HepG2 (cell line): ENCODE results near the gene FAM117A. TPM values are rescaled to one million over a fixed set of nuclear protein-coding genes. Genes with fewer than 3 reads are reported as not detected.
A peak's percentile ranks its signal among the peaks of the same experiment; 100 is the strongest.

Experiments
- CBX5 ChIP-seq: sonication (generic); formaldehyde crosslinking; IDR thresholded peaks from 2 replicates; pipeline ENCODE4 v1.4.0; 2020; ENCODE audit warnings: missing genetic modification reagents, borderline replicate concordance
- KAT2B ChIP-seq: fragments of 150-350 bp; IDR thresholded peaks from 2 replicates; pipeline ENCODE4 v1.6.1; 2014; ENCODE audit warnings: low read depth, low read length, borderline replicate concordance
- NFE2L1 ChIP-seq: sonication (generic); formaldehyde crosslinking; IDR thresholded peaks from 2 replicates; pipeline ENCODE4 v1.4.0; 2020; ENCODE audit warnings: missing genetic modification reagents, mild to moderate bottlenecking, borderline replicate concordance
- REXO4 ChIP-seq: sonication (generic); formaldehyde crosslinking; IDR thresholded peaks from 2 replicates; pipeline ENCODE4 v1.8.0; 2022; ENCODE audit warnings: missing genetic modification reagents, mild to moderate bottlenecking, borderline replicate concordance
- RNF2 ChIP-seq: fragments of 450-650 bp; conservative IDR thresholded peaks from 2 replicates; pipeline ENCODE4 v1.6.1; 2016; ENCODE audit warnings: low read depth
- SMAD3 ChIP-seq: sonication (generic); formaldehyde crosslinking; IDR thresholded peaks from 2 replicates; pipeline ENCODE4 v1.4.0; 2020; ENCODE audit warnings: missing genetic modification reagents
- TOE1 ChIP-seq: sonication (generic); formaldehyde crosslinking; IDR thresholded peaks from 2 replicates; pipeline ENCODE4 v1.4.0; 2020; ENCODE audit warnings: mild to moderate bottlenecking, missing genetic modification reagents
- ZNF331 ChIP-seq: sonication (generic); formaldehyde crosslinking; IDR thresholded peaks from 2 replicates; pipeline ENCODE4 v1.4.0; 2020; ENCODE audit warnings: missing genetic modification reagents
- ZNF383 ChIP-seq: sonication (generic); formaldehyde crosslinking; IDR thresholded peaks from 2 replicates; pipeline ENCODE4 v1.4.0; 2020; ENCODE audit warnings: missing genetic modification reagents, mild to moderate bottlenecking, borderline replicate concordance
- ZNF572 ChIP-seq: sonication (generic); formaldehyde crosslinking; IDR thresholded peaks from 2 replicates; pipeline ENCODE4 v1.5.1; 2020; ENCODE audit warnings: mild to moderate bottlenecking, missing genetic modification reagents
- ZNF720 ChIP-seq: sonication (generic); formaldehyde crosslinking; IDR thresholded peaks from 2 replicates; pipeline ENCODE4 v1.4.0; 2020; ENCODE audit warnings: missing genetic modification reagents
- ZNF747 ChIP-seq: sonication (generic); formaldehyde crosslinking; IDR thresholded peaks from 2 replicates; pipeline ENCODE4 v1.8.1; 2023; ENCODE audit warnings: missing genetic modification reagents, mild to moderate bottlenecking, borderline replicate concordance
- ZNF790 ChIP-seq: sonication (generic); formaldehyde crosslinking; IDR thresholded peaks from 2 replicates; pipeline ENCODE4 v1.8.0; 2022; ENCODE audit warnings: missing genetic modification reagents, mild to moderate bottlenecking, borderline replicate concordance
- ZNF816 ChIP-seq: sonication (generic); formaldehyde crosslinking; IDR thresholded peaks from 2 replicates; pipeline ENCODE4 v1.8.0; 2022; ENCODE audit warnings: missing genetic modification reagents, mild to moderate bottlenecking, borderline replicate concordance
- polyA plus RNA-seq, 8 experiments: library from polyadenylated mRNA; depleted of rRNA in 3 of 8; stranded (reverse) in 7 of 8; unstranded in 1 of 8; fragments of >200 nt; fragmentation: Illumina TruSeq in 4 of 8; extraction: Trizol in 4 of 8; gene quantifications; 2 replicates each; pipeline versions ENCODE4 v1.2.1 to v1.2.3, GENCODE V29; 2011 to 2016; ENCODE audit warnings: low read depth in 4 of 8, missing spikeins in 1 of 8, mixed read lengths in 1 of 8; ENCODE audit not compliant: insufficient read depth in 1 of 8
- total RNA-seq, 5 experiments: library from RNA; depleted of rRNA; stranded (reverse); fragments of >200 nt; fragmentation: Illumina TruSeq; extraction: Trizol; gene quantifications; 2 replicates each; pipeline ENCODE4 v1.2.3, GENCODE V29; 2016; ENCODE audit warnings: low read depth in 1 of 5
- TF ChIP-seq, protein P1 (sequence below): sonication (generic); formaldehyde crosslinking; IDR thresholded peaks from 2 replicates; pipeline ENCODE4 v1.4.0; 2020; ENCODE audit warnings: missing genetic modification reagents
- TF ChIP-seq, protein P2 (sequence below): sonication (generic); formaldehyde crosslinking; IDR thresholded peaks from 2 replicates; pipeline ENCODE4 v1.8.0; 2023; ENCODE audit warnings: mild to moderate bottlenecking, missing genetic modification reagents
- TF ChIP-seq, protein P3 (sequence below): sonication (generic); formaldehyde crosslinking; IDR thresholded peaks from 2 replicates; pipeline ENCODE4 v1.5.0; 2020; ENCODE audit warnings: mild to moderate bottlenecking, missing genetic modification reagents
- TF ChIP-seq, protein P4 (sequence below): sonication (generic); formaldehyde crosslinking; IDR thresholded peaks from 2 replicates; pipeline ENCODE4 v1.4.0; 2020; ENCODE audit warnings: mild to moderate bottlenecking, missing genetic modification reagents
- TF ChIP-seq, protein P5 (sequence below): IDR thresholded peaks from 2 replicates; pipeline ENCODE4 v1.6.1; 2018; ENCODE audit warnings: missing genetic modification reagents
- TF ChIP-seq, protein P6 (sequence below): IDR thresholded peaks from 2 replicates; pipeline ENCODE4 v1.6.1; 2016

Gene FAM117A
- total and polyA plus RNA-seq, 2 of the 13 experiments (the other 11 are each of a cell fraction or from before 2014, with no cell fraction given): 12.1 to 19.8 TPM

DNA sequence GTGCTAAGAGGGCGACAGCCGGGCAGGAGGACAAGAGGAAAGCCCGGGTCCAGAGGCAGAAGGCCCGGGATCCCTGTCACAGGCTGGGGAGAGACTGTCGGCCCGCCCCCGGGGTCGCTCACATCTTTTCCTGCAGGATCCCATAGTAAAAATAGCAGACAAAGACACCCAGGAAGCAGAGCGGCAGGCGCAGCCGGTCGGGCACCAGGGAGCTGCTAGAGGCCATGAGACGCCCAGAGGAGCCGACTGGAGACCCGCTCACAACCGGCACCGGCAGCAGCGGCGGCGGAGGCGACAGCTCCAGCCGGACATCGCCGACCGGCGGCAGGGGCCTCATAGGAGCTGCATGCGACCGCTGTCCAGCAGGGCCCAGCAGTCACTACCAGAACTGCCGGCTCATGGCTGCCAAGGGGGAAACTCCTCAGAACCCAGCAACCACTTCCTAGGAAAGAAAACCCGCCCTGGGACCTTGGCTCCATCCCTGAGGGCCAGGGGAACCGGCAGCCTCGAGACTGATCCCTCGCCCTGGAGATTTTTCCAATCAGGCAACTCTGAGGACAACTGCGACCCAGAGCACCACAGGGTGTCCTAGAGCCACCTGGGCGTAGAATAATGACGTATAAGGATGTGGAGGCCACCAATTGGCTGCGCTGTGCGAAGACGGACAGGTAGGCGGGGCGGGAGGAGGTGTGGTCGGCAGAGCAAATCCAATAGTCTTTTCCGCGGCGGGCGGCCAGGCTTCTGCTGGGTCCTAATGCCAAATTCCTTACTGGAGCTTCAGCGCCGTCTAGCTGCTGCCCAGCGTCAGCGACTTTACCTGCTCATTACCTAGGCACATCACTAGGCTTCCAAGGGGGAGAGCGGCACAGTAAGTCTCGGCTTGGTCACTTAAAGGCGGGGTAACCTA is 56.1 kb downstream of the FAM117A start, which contains the start of gene SLC35B1 (continued):
- TF ChIP-seq ZNF747 (CRISPR knock-in tag): no peak
- TF ChIP-seq ZNF572 (CRISPR knock-in tag): no peak
- TF ChIP-seq, protein P1, sequence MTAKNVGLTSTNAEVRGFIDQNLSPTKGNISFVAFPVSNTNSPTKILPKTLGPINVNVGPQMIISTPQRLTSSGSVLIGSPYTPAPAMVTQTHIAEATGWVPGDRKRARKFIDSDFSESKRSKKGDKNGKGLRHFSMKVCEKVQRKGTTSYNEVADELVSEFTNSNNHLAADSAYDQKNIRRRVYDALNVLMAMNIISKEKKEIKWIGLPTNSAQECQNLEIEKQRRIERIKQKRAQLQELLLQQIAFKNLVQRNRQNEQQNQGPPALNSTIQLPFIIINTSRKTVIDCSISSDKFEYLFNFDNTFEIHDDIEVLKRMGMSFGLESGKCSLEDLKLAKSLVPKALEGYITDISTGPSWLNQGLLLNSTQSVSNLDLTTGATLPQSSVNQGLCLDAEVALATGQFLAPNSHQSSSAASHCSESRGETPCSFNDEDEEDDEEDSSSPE (CRISPR knock-in tag): peak; percentile 57
- no peak; the same call in 1 of the 2 replicates for TF ChIP-seq TOE1
- TF ChIP-seq, protein P2, sequence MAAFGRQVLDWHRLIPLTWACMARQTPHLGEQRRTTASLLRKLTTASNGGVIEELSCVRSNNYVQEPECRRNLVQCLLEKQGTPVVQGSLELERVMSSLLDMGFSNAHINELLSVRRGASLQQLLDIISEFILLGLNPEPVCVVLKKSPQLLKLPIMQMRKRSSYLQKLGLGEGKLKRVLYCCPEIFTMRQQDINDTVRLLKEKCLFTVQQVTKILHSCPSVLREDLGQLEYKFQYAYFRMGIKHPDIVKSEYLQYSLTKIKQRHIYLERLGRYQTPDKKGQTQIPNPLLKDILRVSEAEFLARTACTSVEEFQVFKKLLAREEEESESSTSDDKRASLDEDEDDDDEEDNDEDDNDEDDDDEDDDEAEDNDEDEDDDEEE (CRISPR knock-in tag): peak; percentile 2; the same call in 1 of the 2 replicates
- TF ChIP-seq, protein P3, sequence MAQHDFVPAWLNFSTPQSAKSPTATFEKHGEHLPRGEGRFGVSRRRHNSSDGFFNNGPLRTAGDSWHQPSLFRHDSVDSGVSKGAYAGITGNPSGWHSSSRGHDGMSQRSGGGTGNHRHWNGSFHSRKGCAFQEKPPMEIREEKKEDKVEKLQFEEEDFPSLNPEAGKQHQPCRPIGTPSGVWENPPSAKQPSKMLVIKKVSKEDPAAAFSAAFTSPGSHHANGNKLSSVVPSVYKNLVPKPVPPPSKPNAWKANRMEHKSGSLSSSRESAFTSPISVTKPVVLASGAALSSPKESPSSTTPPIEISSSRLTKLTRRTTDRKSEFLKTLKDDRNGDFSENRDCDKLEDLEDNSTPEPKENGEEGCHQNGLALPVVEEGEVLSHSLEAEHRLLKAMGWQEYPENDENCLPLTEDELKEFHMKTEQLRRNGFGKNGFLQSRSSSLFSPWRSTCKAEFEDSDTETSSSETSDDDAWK (CRISPR knock-in tag): no peak
- no peak for TF ChIP-seq NFE2L1
- TF ChIP-seq, protein P4, sequence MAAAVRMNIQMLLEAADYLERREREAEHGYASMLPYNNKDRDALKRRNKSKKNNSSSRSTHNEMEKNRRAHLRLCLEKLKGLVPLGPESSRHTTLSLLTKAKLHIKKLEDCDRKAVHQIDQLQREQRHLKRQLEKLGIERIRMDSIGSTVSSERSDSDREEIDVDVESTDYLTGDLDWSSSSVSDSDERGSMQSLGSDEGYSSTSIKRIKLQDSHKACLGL (CRISPR knock-in tag): peak; percentile 89; the same call in 1 of the 2 replicates
- peak; percentile 72; the same call in 1 of the 2 replicates for TF ChIP-seq ZNF331 (CRISPR knock-in tag)
- TF ChIP-seq SMAD3 (CRISPR knock-in tag): peak; percentile 36; the same call in 1 of the 2 replicates
- 0 out of 2 replicates have a peak, but pooled peaks have one; percentile 17 for TF ChIP-seq KAT2B
- TF ChIP-seq ZNF790 (CRISPR knock-in tag): no peak
- no peak for TF ChIP-seq REXO4
- TF ChIP-seq CBX5 (CRISPR knock-in tag): peak; percentile 85; the same call in 1 of the 2 replicates
- peak; percentile 85; the same call in 1 of the 2 replicates for TF ChIP-seq ZNF383 (CRISPR knock-in tag)
- no peak for TF ChIP-seq ZNF720 (CRISPR knock-in tag)
- TF ChIP-seq, protein P5, sequence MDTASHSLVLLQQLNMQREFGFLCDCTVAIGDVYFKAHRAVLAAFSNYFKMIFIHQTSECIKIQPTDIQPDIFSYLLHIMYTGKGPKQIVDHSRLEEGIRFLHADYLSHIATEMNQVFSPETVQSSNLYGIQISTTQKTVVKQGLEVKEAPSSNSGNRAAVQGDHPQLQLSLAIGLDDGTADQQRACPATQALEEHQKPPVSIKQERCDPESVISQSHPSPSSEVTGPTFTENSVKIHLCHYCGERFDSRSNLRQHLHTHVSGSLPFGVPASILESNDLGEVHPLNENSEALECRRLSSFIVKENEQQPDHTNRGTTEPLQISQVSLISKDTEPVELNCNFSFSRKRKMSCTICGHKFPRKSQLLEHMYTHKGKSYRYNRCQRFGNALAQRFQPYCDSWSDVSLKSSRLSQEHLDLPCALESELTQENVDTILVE (CRISPR knock-in tag): peak; percentile 86; the same call in 1 of the 2 replicates
- TF ChIP-seq, protein P6, sequence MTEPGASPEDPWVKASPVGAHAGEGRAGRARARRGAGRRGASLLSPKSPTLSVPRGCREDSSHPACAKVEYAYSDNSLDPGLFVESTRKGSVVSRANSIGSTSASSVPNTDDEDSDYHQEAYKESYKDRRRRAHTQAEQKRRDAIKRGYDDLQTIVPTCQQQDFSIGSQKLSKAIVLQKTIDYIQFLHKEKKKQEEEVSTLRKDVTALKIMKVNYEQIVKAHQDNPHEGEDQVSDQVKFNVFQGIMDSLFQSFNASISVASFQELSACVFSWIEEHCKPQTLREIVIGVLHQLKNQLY: no peak
- 0 out of 2 replicates have a peak, but pooled peaks have one; percentile 26 for TF ChIP-seq RNF2
- peak; percentile 65; the same call in 1 of the 2 replicates for TF ChIP-seq ZNF816 (CRISPR knock-in tag)
